HL-60 (cell line): ENCODE measurements around the gene RNH1.
"Not testable (repeated sequence)": the region's sequence is repeated elsewhere in the genome, so short reads cannot be mapped to it uniquely, and the experiment has no call there.

Experiments
- DNase-seq, 2 experiments: peaks; one replicate each; pipeline ENCODE4 v3.0.0-alpha.2; 2010 to 2020; ENCODE audit warnings: low read depth in 1 of 2, low spot score in 1 of 2
- H3K27ac ChIP-seq: fragments of 250-450 bp; sonication (Bioruptor Pico); replicated peaks from 2 replicates; pipeline ENCODE4 v1.5.1; 2020; ENCODE audit warnings: mild to moderate bottlenecking, moderate library complexity
- H3K27me3 ChIP-seq: fragments of 250-450 bp; sonication (Bioruptor Pico); 2 replicates; pipeline ENCODE4 v1.5.1; 2021; ENCODE audit warnings: mild to moderate bottlenecking, moderate library complexity; ENCODE audit not compliant: insufficient read depth, poor library complexity, severe bottlenecking
- H3K4me3 ChIP-seq: replicated peaks from 2 replicates; pipeline ENCODE4 v1.5.1; 2011; ENCODE audit warnings: mild to moderate bottlenecking, control low read depth, low read length; ENCODE audit not compliant: insufficient read depth
- CTCF ChIP-seq: IDR thresholded peaks from one replicate; pipeline ENCODE4 v1.5.1; 2011; ENCODE audit warnings: low read length, control low read depth, inconsistent platforms; ENCODE audit not compliant: insufficient read depth
- GABPA ChIP-seq: IDR thresholded peaks from 2 replicates; pipeline ENCODE4 v1.6.1; 2012; ENCODE audit warnings: low read depth
- POLR2AphosphoS5 ChIP-seq: IDR thresholded peaks from 2 replicates; pipeline ENCODE4 v1.6.1; 2012; ENCODE audit warnings: low read depth
- REST ChIP-seq: IDR thresholded peaks from 2 replicates; pipeline ENCODE4 v1.6.1; 2012; ENCODE audit warnings: low read depth; ENCODE audit not compliant: insufficient replicate concordance
- SPI1 ChIP-seq: IDR thresholded peaks from 2 replicates; pipeline ENCODE4 v1.6.1; 2012; ENCODE audit warnings: low read depth, mild to moderate bottlenecking, borderline replicate concordance

The RNH1 gene

GRCh38 chr11:471468-472145, 35.4 kb downstream of the RNH1 start:
- H3K27me3 ChIP-seq, result no peaks in the 10 kb centered on the region
- DNase-seq, result no peak
- no peak overlapping the region for H3K4me3 ChIP-seq
- TF ChIP-seq REST, result no peak
- no peak for TF ChIP-seq SPI1
- TF ChIP-seq POLR2AphosphoS5, result no peak
- no peak overlapping the region for H3K27ac ChIP-seq

GRCh38 chr11:469684-470560, 37.1 kb downstream of the RNH1 start:
- no peak for TF ChIP-seq CTCF
- no peak for TF ChIP-seq GABPA
- DNase-seq, result no peak
- H3K27me3 ChIP-seq, result no peaks in the 10 kb centered on the region
- H3K27ac ChIP-seq, result no peak overlapping the region
- no peak overlapping the region for H3K4me3 ChIP-seq

- not testable (repeated sequence) for DNase-seq, H3K27me3 ChIP-seq, H3K27ac ChIP-seq, H3K4me3 ChIP-seq
Measured at GRCh38 chr11:469026-469683, 37.9 kb downstream of the RNH1 start.

- DNase-seq, result no peak
- Histone ChIP-seq H3K4me3 (no peak overlapping the region), H3K27ac (no peak overlapping the region), H3K27me3 (no peaks in the 10 kb centered on the region)
- no peak for TF ChIP-seq POLR2AphosphoS5
- no peak for TF ChIP-seq GABPA
- TF ChIP-seq CTCF, result no peak
- no peak for TF ChIP-seq REST
- TF ChIP-seq SPI1, result no peak
Measured at GRCh38 chr11:468493-468892, 38.5 kb downstream of the RNH1 start.
